H1 (cell line): ENCODE measurements around the gene TBX18. TPM values are rescaled to one million over a fixed set of nuclear protein-coding genes. Genes with fewer than 3 reads are reported as not detected.

ENCODE experiments used
- CTCF ChIA-PET: fragments of 300-600 bp; sonication (Branson Sonifier 250); formaldehyde crosslinking; loops from one replicate; lab custom pipeline; 2021; ENCODE audit not compliant: partially characterized antibody; lab: Charles Lee
- POLR2A ChIA-PET: fragments of 300-600 bp; sonication (Branson Sonifier 250); formaldehyde crosslinking; loops from one replicate; lab custom pipeline; 2021; ENCODE audit warnings: inconsistent platforms; ENCODE audit not compliant: partially characterized antibody; lab: Charles Lee
- DNase-seq, 2 experiments: peaks; one replicate each; pipeline versions ENCODE4 v3.0.0 to v3.0.0-alpha.2; 2010 to 2022; ENCODE audit warnings: low spot score in 2 of 2, low read depth in 1 of 2, mixed read lengths in 1 of 2
- FAIRE-seq: peaks from 2 replicates; lab custom pipeline; 2011; peaks lifted over from hg19 to GRCh38; lab: Jason Lieb, UNC
- H2AFZ ChIP-seq: 2 replicates; pipeline ENCODE4 v1.8.1; 2012; ENCODE audit warnings: low read length, inconsistent platforms
- H2AK5ac ChIP-seq: 2 replicates; pipeline ENCODE4 v1.6.1; 2013; ENCODE audit warnings: low read depth, low read length
- H2BK120ac ChIP-seq: replicated peaks from 2 replicates; pipeline ENCODE3; 2013; ENCODE audit warnings: low read depth, low read length, inconsistent platforms
- H2BK12ac ChIP-seq: 2 replicates; pipeline ENCODE4 v1.6.1; 2013; ENCODE audit warnings: low read depth, low read length
- H2BK15ac ChIP-seq: 2 replicates; pipeline ENCODE4 v1.6.1; 2013; ENCODE audit warnings: low read length
- H2BK20ac ChIP-seq: 2 replicates; pipeline ENCODE4 v1.6.1; 2013; ENCODE audit warnings: low read length
- H2BK5ac ChIP-seq: 2 replicates; pipeline ENCODE4 v1.6.1; 2013; ENCODE audit warnings: low read depth, low read length
- H3K14ac ChIP-seq: 2 replicates; pipeline ENCODE4 v1.6.1; 2013; ENCODE audit warnings: inconsistent platforms; ENCODE audit not compliant: insufficient read length
- H3K18ac ChIP-seq: 2 replicates; pipeline ENCODE4 v1.6.1; 2013; ENCODE audit warnings: low read length; ENCODE audit errors: extremely low read depth
- H3K23ac ChIP-seq: 2 replicates; pipeline ENCODE4 v1.6.1; 2013; ENCODE audit warnings: inconsistent platforms; ENCODE audit not compliant: insufficient read length
- H3K23me2 ChIP-seq: 2 replicates; pipeline ENCODE4 v1.6.1; 2013; ENCODE audit warnings: low read depth, low read length
- H3K27ac ChIP-seq: 2 replicates; pipeline ENCODE4 v1.6.1; 2011; ENCODE audit warnings: low read depth, low read length, inconsistent platforms
- H3K27me3 ChIP-seq, 4 experiments: replicated peaks in 1 of 4; 1 replicate in 1 of 4; 2 replicates in 3 of 4; pipeline versions ENCODE4 v1.6.1 to v1.8.1; 2011 to 2013; ENCODE audit warnings: low read length in 3 of 4, mild to moderate bottlenecking in 3 of 4, inconsistent platforms in 2 of 4, mixed read lengths in 2 of 4, moderate library complexity in 1 of 4; ENCODE audit not compliant: control insufficient read depth in 3 of 4, insufficient read depth in 3 of 4; ENCODE audit errors: extremely low read depth in 1 of 4
- H3K36me3 ChIP-seq, 4 experiments: 2 replicates each; pipeline versions ENCODE4 v1.6.1 to v1.8.1; 2011 to 2013; ENCODE audit warnings: mild to moderate bottlenecking in 4 of 4, low read length in 3 of 4, moderate library complexity in 2 of 4, control low read depth in 1 of 4, inconsistent platforms in 1 of 4; ENCODE audit not compliant: insufficient read depth in 4 of 4, control insufficient read depth in 2 of 4
- H3K4ac ChIP-seq: replicated peaks from 2 replicates; pipeline ENCODE3; 2013; ENCODE audit warnings: low read length, low read depth, mixed read lengths, inconsistent platforms; ENCODE audit not compliant: insufficient read length
- H3K4me1 ChIP-seq, 4 experiments: replicated peaks in 1 of 4; 1 replicate in 1 of 4; 2 replicates in 3 of 4; pipeline versions ENCODE4 v1.6.1 to v1.8.1; 2011 to 2013; ENCODE audit warnings: low read length in 3 of 4, inconsistent platforms in 2 of 4, mixed read lengths in 1 of 4; ENCODE audit not compliant: insufficient read depth in 4 of 4, control insufficient read depth in 3 of 4
- H3K4me2 ChIP-seq, 2 experiments: 2 replicates each; pipeline versions ENCODE4 v1.6.1 to v1.8.1; 2011 to 2013; ENCODE audit warnings: low read depth in 2 of 2, low read length in 2 of 2, control low read depth in 1 of 2, inconsistent platforms in 1 of 2, mild to moderate bottlenecking in 1 of 2; ENCODE audit not compliant: insufficient read depth in 1 of 2
- H3K4me3 ChIP-seq, 4 experiments: fragments of 200-600, 300-600 bp in 1 of 4; sonication (generic), shearing (Covaris generic), sonication (Bioruptor Twin) in 1 of 4; 2 replicates each; pipeline versions ENCODE4 v1.5.1 to v1.8.1; 2011 to 2016; ENCODE audit warnings: low read length in 4 of 4, low read depth in 3 of 4, control low read depth in 2 of 4, inconsistent platforms in 2 of 4, mild to moderate bottlenecking in 2 of 4, mixed read lengths in 1 of 4, moderate library complexity in 1 of 4; ENCODE audit not compliant: insufficient read depth in 2 of 4; ENCODE audit errors: extremely low read depth in 1 of 4
- H3K56ac ChIP-seq: replicated peaks from 2 replicates; pipeline ENCODE3; 2013; ENCODE audit warnings: low read depth, mild to moderate bottlenecking, mixed read lengths, low read length, inconsistent platforms; ENCODE audit not compliant: insufficient read length
- H3K79me1 ChIP-seq: 2 replicates; pipeline ENCODE4 v1.6.1; 2013; ENCODE audit warnings: low read depth, low read length, control low read depth
- H3K79me2 ChIP-seq, 2 experiments: 2 replicates each; pipeline versions ENCODE4 v1.6.1 to v1.8.1; 2012 to 2013; ENCODE audit warnings: low read length in 2 of 2, mild to moderate bottlenecking in 2 of 2, inconsistent platforms in 1 of 2; ENCODE audit not compliant: insufficient read depth in 2 of 2, control insufficient read depth in 1 of 2
- H3K9ac ChIP-seq, 4 experiments: replicated peaks in 1 of 4; 1 replicate in 1 of 4; 2 replicates in 3 of 4; pipeline versions ENCODE4 v1.6.1 to v1.8.1; 2011 to 2013; ENCODE audit warnings: low read depth in 3 of 4, low read length in 3 of 4, control low read depth in 2 of 4, mild to moderate bottlenecking in 2 of 4, moderate library complexity in 2 of 4, inconsistent platforms in 1 of 4; ENCODE audit errors: extremely low read depth in 1 of 4
- H3K9me3 ChIP-seq, 2 experiments: 2 replicates each; pipeline versions ENCODE4 v1.6.1 to v1.8.1; 2012 to 2013; ENCODE audit warnings: mild to moderate bottlenecking in 2 of 2, moderate library complexity in 2 of 2, control low read depth in 1 of 2, inconsistent platforms in 1 of 2, low read depth in 1 of 2, low read length in 1 of 2, mixed read lengths in 1 of 2; ENCODE audit not compliant: insufficient read depth in 2 of 2
- H4K20me1 ChIP-seq, 2 experiments: replicated peaks in 1 of 2; 2 replicates each; pipeline versions ENCODE3 to v1.8.1; 2011 to 2013; ENCODE audit warnings: inconsistent platforms in 2 of 2, low read length in 2 of 2, mild to moderate bottlenecking in 1 of 2; ENCODE audit not compliant: insufficient read depth in 2 of 2, control insufficient read depth in 1 of 2
- H4K5ac ChIP-seq: 2 replicates; pipeline ENCODE4 v1.6.1; 2013; ENCODE audit warnings: low read length, low read depth, mixed read lengths, inconsistent platforms; ENCODE audit not compliant: insufficient read length
- H4K8ac ChIP-seq: 2 replicates; pipeline ENCODE4 v1.8.0; 2013; ENCODE audit warnings: mild to moderate bottlenecking, moderate library complexity, low read length, inconsistent platforms; ENCODE audit not compliant: insufficient read depth; ENCODE audit errors: extremely low read depth
- H4K91ac ChIP-seq: replicated peaks from 2 replicates; pipeline ENCODE3; 2013; ENCODE audit warnings: low read length, mixed read lengths, inconsistent platforms; ENCODE audit not compliant: insufficient read length
- WGBS, 2 experiments: shearing (Covaris generic) in 1 of 2; methylation state at CpG; one replicate each; pipeline versions ENCODE4 v1.1.6 to v1.1.7; 2013 to 2015; ENCODE audit warnings: low lambda C conversion rate in 2 of 2, mixed read lengths in 2 of 2, inconsistent platforms in 1 of 2, low coverage in 1 of 2, missing lambda C conversion rate in 1 of 2; ENCODE audit not compliant: insufficient replicate concordance in 2 of 2, insufficient coverage in 1 of 2, insufficient read length in 1 of 2; ENCODE audit errors: extremely low coverage in 1 of 2, missing lambda C conversion rate in 1 of 2; 5-methylcytosine and 5-hydroxymethylcytosine counted together
- polyA plus RNA-seq, 7 experiments: library from polyadenylated mRNA; depleted of rRNA in 3 of 7; stranded (reverse) in 5 of 7; unstranded in 2 of 7; fragments of >200 nt in 5 of 7; fragments of 200-250 nt in 2 of 7; gene quantifications; 1 replicate in 5 of 7; 2 replicates in 1 of 7; 4 replicates in 1 of 7; pipeline versions ENCODE4 v1.2.1 to v1.2.3, GENCODE V29; 2011 to 2013; ENCODE audit warnings: missing spikeins in 2 of 7, mixed read lengths in 2 of 7
- total RNA-seq: library from RNA; stranded (reverse); fragmentation: NEBNext Ultra II Directional; extraction: Animal tissue kit (Norgen Biotek cat#: 25700); gene quantifications from 2 replicates; pipeline ENCODE4 v1.2.1, GENCODE V29; 2021

The TBX18 gene
- total and polyA plus RNA-seq, 2 of the 8 experiments (the other 6 are each of a cell fraction or from before 2014, with no cell fraction given) = 0.02 TPM; not detected in 1

GRCh38 chr6:84651583-84651982, 112.8 kb downstream of the TBX18 start:
- no peak overlapping the region for H3K4me3 ChIP-seq
- no peak overlapping the region for H3K27ac ChIP-seq
- H2BK20ac ChIP-seq = no peak overlapping the region
- ChIA-PET POLR2A (no interaction called here), CTCF (no interaction called here)
- no peaks in the 10 kb centered on the region for H3K79me1 ChIP-seq
- no peak overlapping the region for H3K56ac ChIP-seq
- H3K4ac ChIP-seq = no peak overlapping the region
- H2AK5ac ChIP-seq = no peak overlapping the region
- H4K8ac ChIP-seq = no peak overlapping the region
- no peak overlapping the region for H3K14ac ChIP-seq
- WGBS, 2 experiments = 100% methylated on average over 1 of the region's 1 CpG; no CpG with 5 or more reads in 1 of the 2 experiments
- no peaks in the 10 kb centered on the region for H4K20me1 ChIP-seq
- 0 out of 4 replicates have a peak, but pooled peaks cover 0 to 3% of the 10 kb centered on the region in 2 experiments for H3K9me3 ChIP-seq
- no peaks in the 10 kb centered on the region for H3K27me3 ChIP-seq
- H3K18ac ChIP-seq = no peak overlapping the region
- H4K5ac ChIP-seq = no peak overlapping the region
- no peaks in the 10 kb centered on the region for H3K23me2 ChIP-seq
- FAIRE-seq (no peak), DNase-seq (no peak)
- H3K36me3 ChIP-seq = no peaks in the 10 kb centered on the region
- H2BK15ac ChIP-seq = no peak overlapping the region
- no peaks in the 10 kb centered on the region for H3K79me2 ChIP-seq
- H3K4me1 ChIP-seq = no peaks in the 10 kb centered on the region
- no peak overlapping the region for H3K9ac ChIP-seq
- no peak overlapping the region for H4K91ac ChIP-seq
- no peak overlapping the region for H3K4me2 ChIP-seq
- H2AFZ ChIP-seq = no peak overlapping the region
- no peak overlapping the region for H2BK120ac ChIP-seq
- H3K23ac ChIP-seq = no peak overlapping the region
- H2BK12ac ChIP-seq = no peak overlapping the region
- H2BK5ac ChIP-seq = no peak overlapping the region
